Ovary (tissue), 9 donors: ENCODE measurements around the gene LGR6. TPM values are rescaled to one million over a fixed set of nuclear protein-coding genes. Genes with fewer than 3 reads are reported as not detected.

Experiments used
- DNase-seq, 5 donors: peaks; one replicate each; pipeline ENCODE4 v3.0.0-alpha.2; 2019 to 2020
- H3K27ac ChIP-seq, 2 donors: fragments of 200-600 bp; one replicate each; pipeline versions ENCODE4 v1.5.1 to v1.8.0; 2019 to 2022
- H3K27me3 ChIP-seq: fragments of 200-600 bp; one replicate; pipeline ENCODE4 v1.8.0; 2022
- H3K36me3 ChIP-seq: fragments of 200-600 bp; sonication (generic); one replicate; pipeline ENCODE4 v1.5.1; 2019
- H3K4me1 ChIP-seq: one replicate; pipeline ENCODE4 v1.8.1; 2013; ENCODE audit warnings: mild to moderate bottlenecking, moderate library complexity; ENCODE audit not compliant: insufficient read depth
- H3K4me3 ChIP-seq: fragments of 200-600 bp; sonication (generic); one replicate; pipeline ENCODE4 v1.5.1; 2017
- H3K9me3 ChIP-seq, 2 donors: fragments of 200-600 bp in 1 of 2; sonication (generic) in 1 of 2; one replicate each; pipeline versions ENCODE4 v1.5.1 to v1.8.1; 2013 to 2019; ENCODE audit warnings: mild to moderate bottlenecking in 1 of 2, moderate library complexity in 1 of 2
- EP300 ChIP-seq: sonication (generic); formaldehyde crosslinking; IDR thresholded peaks from one replicate; pipeline ENCODE4 v1.6.1; 2017; ENCODE audit warnings: antibody characterized with exemption
- POLR2A ChIP-seq: fragments of 450-650 bp; IDR thresholded peaks from one replicate; pipeline ENCODE4 v1.6.1; 2017; ENCODE audit warnings: antibody characterized with exemption, mild to moderate bottlenecking, moderate library complexity
- WGBS, 3 donors: extraction: QIAGEN DNeasy Blood & Tissue Kit in 1 of 3; methylation state at CpG; one replicate each; pipeline versions ENCODE4 v1.1.5 to v1.1.7; 2013 to 2017; 5-methylcytosine and 5-hydroxymethylcytosine counted together
- intact Hi-C, 4 donors: fragments of 100-400 bp; cut with DNase I; formaldehyde crosslinking; loops; one replicate each; pipeline versions ENCODE4 v1.11.0 to v1.15.1; 2022 to 2023
- polyA plus RNA-seq, 2 donors: library from polyadenylated mRNA; stranded (reverse); fragments of 200-250 nt in 1 of 2; fragments of 350-450 nt in 1 of 2; fragmentation: Illumina TruSeq in 1 of 2; extraction: RNeasy Lipid Tissue Mini Kit (QIAGEN cat#74804) in 1 of 2; gene quantifications; one replicate each; pipeline ENCODE4 v1.2.3, GENCODE V29; 2013 to 2014
- total RNA-seq, 7 donors: library from RNA; depleted of rRNA in 2 of 7; stranded (reverse); fragments of >200 nt in 2 of 7; fragmentation: NEBNext Ultra II Directional in 3 of 7; extraction: Animal tissue kit (Norgen Biotek cat#: 25700) in 3 of 7; gene quantifications; one replicate each; pipeline versions ENCODE4 v1.1.0 to v1.2.4, GENCODE V29; 2016 to 2023
- TF ChIP-seq, protein P1 (sequence below), 3 donors: fragments of 450-650 bp in 2 of 3; fragments of 200-600 bp in 1 of 3; IDR thresholded peaks; one replicate each; pipeline versions ENCODE4 v1.5.1 to v1.8.0; 2016 to 2022; ENCODE audit warnings: antibody characterized with exemption in 3 of 3, mild to moderate bottlenecking in 1 of 3
- donor health status: DM: no; HTN: no; CAD: no; lungs with moderate emphysema.
- donor health status: DM: no; HTN: no; CAD: no.
- donor health status: Bipolar disorder and iron deficiency.
- donor health status: DM: yes; HTN: yes; CAD: no.
- donor health status: DM: no; HTN: no; CAD: no.
- donor health status: DM: yes; HTN: yes; CAD: no.

The LGR6 gene
- total and polyA plus RNA-seq, 9 donors, result 0.24 to 12.4 (median 1.4) TPM

DNA sequence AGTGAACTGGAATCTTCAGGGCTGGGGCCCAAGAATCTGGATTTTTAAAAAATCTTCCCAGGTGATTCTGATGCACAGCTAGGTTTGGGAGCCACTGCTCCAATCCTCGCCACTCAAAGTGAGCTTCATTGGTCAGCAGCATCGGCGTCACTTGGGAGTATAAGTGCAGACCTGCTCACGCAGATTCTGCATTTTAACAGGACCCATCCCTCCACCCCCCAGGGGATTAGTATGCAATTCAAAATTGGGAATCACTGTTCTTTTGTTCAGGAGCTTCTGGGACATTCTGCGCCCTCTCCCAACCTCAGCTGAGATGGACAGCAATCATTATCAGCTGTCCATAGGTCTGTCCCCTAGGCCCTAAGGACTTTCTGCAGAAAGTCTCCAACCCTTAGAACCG is 53.5 kb downstream of the LGR6 start:
- Histone ChIP-seq H3K4me1 (no peaks in the 10 kb centered on the region), H3K9me3 (no peaks in the 10 kb centered on the region), H3K4me3 (no peak overlapping the region), H3K27me3 (no peaks in the 10 kb centered on the region), H3K27ac (no peak overlapping the region), H3K36me3 (no peaks in the 10 kb centered on the region)
- WGBS, 3 donors, result 94 to 95% (median 94%) methylated on average over 6 of the region's 6 CpGs
- DNase-seq, result peak in 1 of 5 donors; percentile 1
- TF ChIP-seq EP300, result no peak
- TF ChIP-seq, protein P1, sequence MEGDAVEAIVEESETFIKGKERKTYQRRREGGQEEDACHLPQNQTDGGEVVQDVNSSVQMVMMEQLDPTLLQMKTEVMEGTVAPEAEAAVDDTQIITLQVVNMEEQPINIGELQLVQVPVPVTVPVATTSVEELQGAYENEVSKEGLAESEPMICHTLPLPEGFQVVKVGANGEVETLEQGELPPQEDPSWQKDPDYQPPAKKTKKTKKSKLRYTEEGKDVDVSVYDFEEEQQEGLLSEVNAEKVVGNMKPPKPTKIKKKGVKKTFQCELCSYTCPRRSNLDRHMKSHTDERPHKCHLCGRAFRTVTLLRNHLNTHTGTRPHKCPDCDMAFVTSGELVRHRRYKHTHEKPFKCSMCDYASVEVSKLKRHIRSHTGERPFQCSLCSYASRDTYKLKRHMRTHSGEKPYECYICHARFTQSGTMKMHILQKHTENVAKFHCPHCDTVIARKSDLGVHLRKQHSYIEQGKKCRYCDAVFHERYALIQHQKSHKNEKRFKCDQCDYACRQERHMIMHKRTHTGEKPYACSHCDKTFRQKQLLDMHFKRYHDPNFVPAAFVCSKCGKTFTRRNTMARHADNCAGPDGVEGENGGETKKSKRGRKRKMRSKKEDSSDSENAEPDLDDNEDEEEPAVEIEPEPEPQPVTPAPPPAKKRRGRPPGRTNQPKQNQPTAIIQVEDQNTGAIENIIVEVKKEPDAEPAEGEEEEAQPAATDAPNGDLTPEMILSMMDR (IDR thresholded peaks at IDR 0.05), result no peak
- no peak for TF ChIP-seq POLR2A
- intact Hi-C loops, result no loop called here

DNA sequence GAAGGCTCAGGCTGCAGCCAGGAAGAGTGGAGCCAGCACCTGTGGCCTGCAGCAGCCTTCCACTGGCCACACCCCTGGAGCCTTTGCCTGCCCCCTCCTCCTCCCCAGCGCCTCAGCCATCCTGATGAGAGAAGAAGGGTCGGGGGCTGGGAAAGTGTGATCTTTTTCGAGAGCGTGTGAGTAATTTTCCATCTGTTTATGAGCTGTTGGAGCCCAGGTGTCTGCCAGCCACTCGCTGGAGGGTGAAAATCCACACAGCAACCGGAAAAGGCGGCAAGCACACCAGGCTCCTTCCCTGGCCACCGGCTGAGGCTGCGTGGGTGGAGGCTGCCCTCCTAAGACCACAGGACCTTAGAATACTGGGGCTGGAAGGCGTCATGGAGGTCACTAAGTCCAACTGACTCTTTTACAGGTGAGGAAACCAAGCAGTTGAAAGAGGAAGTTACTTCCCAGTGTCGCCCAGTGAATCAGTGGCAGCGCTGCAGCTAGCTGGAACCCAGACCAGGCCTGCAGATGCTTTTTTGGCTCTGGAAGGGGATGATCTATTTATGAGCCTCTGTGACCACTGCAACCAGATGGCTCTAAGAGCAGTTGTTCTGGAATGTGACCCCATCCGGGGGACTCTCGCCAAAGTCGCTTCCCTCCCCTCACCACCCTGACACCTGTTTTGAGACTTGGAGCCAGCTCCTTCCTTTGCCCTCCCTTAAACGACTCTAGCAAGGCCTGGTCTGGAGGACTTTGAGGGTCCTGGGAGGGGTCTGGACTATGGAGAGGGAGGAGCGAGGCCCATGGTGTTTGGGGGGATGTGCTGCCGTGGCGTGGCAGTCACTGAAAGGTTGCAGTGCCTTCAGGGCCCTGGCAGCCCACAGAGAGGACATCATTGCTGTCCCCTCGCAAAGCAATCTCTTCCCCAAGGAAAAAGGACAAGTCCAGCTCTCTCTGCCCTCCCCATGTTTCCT is 54.5 kb downstream of the LGR6 start:
- DNase-seq, result peak in 1 of 5 donors; percentile 3
- intact Hi-C loops, result no loop called here
- TF ChIP-seq, protein P1 (IDR thresholded peaks at IDR 0.05), result no peak
- no peak for TF ChIP-seq EP300
- no peak for TF ChIP-seq POLR2A
- Histone ChIP-seq H3K4me3 (no peak overlapping the region), H3K27ac (no peak overlapping the region), H3K9me3 (no peaks in the 10 kb centered on the region), H3K4me1 (no peaks in the 10 kb centered on the region), H3K36me3 (no peaks in the 10 kb centered on the region), H3K27me3 (no peaks in the 10 kb centered on the region)
- WGBS, 3 donors, result 65 to 73% (median 69%) methylated on average over 20 of the region's 20 CpGs

DNA sequence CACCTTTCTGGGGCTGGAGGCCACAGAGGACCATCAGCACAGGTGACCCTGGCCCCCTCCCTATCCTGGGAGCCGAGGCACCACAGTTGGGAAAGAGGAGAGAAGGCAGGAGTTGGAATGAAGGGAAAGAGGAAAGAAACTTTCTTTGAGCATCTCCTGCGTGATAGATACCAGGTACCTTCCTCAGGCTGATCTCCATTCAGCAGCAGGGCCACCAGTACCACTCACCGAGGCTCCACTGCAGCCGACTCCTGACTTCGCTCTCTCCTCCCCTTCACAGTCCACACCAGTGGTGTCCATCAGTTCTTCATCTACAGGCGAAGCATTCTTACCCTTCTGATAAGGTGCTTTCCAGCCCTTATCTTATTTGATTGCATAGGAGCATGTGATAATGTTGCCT is 55.3 kb downstream of the LGR6 start:
- no peaks in the 10 kb centered on the region for H3K27me3 ChIP-seq
- no peak overlapping the region for H3K27ac ChIP-seq
- 91 to 93% (median 93%) methylated on average over 6 of the region's 6 CpGs for WGBS, 3 donors
- H3K9me3 ChIP-seq, result no peaks in the 10 kb centered on the region
- no peaks in the 10 kb centered on the region for H3K4me1 ChIP-seq
- no peak overlapping the region for H3K4me3 ChIP-seq
- no peak for DNase-seq
- TF ChIP-seq POLR2A (no peak), EP300 (no peak)
- TF ChIP-seq, protein P1 (IDR thresholded peaks at IDR 0.05), result no peak
- intact Hi-C loops, result no loop called here
- no peaks in the 10 kb centered on the region for H3K36me3 ChIP-seq

DNA sequence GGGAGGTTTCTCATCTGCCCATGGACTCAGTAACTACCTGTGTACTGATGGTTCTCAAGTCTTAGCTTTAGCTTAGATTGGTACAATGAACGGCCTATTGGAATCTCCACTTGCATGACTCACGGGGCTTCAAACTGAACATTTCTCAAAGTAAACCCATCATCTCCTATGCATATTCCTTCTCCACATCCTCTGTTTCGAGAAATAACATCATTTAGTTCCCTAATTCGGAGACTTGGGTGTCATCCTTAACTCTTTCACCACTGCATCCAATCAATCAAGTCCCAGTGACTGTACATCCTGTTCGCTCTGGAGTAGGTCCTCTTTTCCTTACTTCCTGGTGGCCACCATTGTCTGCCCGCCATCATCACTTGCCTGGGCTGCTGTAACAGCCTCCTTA is 55.8 kb downstream of the LGR6 start:
- no peaks in the 10 kb centered on the region for H3K27me3 ChIP-seq
- 68 to 73% (median 73%) methylated on average over 6 of the region's 6 CpGs for WGBS, 3 donors
- H3K9me3 ChIP-seq, result no peaks in the 10 kb centered on the region
- no peaks in the 10 kb centered on the region for H3K36me3 ChIP-seq
- intact Hi-C loops, result no loop called here
- TF ChIP-seq, protein P1 (IDR thresholded peaks at IDR 0.05), result no peak
- no peak for TF ChIP-seq POLR2A
- TF ChIP-seq EP300, result no peak
- H3K4me1 ChIP-seq, result no peaks in the 10 kb centered on the region
- H3K4me3 ChIP-seq, result no peak overlapping the region
- H3K27ac ChIP-seq, result no peak overlapping the region
- DNase-seq, result no peak
